ENCODE measurements around the gene GPR21.
A peak's percentile ranks its signal among the peaks of the same experiment; 100 is the strongest.

GPR21 gene

DNA sequence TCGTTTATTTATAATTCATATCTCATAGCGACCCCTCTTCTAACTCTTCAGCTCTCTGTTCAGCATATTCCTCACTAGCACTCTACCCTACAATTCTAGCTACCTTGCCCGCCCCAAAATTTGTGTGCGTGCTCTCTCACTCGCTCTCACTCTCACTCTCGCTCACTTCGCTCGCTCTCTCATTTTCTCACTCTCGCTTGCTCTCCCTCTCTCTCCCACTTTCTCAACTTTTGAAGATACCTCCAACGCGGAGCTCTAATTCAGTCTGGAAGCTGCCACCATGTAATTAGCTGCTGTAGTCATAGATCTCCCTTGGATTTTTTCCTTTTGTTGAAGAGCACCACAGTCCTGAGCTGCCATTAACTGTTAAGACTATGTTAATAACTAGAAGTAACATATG, 30.4 kb downstream of the GPR21 start:
- no peak for DNase-seq (ENCODE audit: low spot score)

DNA sequence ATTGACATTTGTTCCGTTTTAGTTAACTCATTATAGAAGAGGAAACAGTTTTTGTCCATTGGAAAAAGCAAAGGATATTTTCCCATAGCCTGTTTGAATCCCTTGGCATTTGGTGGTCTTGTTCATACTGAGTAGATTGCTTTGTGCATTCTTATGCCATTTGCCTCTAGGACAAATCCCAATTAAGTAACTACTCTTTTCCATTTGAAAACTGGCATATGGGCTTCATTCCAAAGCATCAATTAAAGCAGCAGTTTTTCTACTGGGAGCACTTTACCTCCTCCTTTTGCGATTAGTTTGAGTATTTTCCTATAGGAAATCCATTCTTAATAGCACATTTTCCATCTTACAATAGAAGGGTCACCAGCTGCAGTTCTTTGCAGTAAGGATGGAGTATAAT, 31.2 kb downstream of the GPR21 start:
- no peak for DNase-seq (ENCODE audit: low spot score)

DNA sequence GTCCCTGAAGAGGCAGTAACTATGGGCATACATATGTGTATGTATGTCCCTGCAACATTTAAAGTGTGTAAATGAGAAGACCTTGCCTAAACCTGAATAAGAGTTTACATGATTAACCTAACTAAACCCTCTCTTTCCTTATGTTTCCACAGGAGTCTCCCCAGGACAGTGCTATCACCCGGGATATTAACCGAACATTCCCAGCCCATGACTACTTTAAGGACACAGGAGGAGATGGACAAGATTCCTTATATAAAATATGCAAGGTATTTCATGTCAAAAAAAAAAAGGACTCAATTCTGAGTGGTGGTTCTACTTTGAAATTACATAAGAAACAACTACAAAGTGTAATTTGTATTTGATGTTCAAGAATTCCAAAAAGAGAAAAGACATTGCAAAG, 31.7 kb downstream of the GPR21 start:
- DNase-seq (ENCODE audit: low spot score): no peak

DNA sequence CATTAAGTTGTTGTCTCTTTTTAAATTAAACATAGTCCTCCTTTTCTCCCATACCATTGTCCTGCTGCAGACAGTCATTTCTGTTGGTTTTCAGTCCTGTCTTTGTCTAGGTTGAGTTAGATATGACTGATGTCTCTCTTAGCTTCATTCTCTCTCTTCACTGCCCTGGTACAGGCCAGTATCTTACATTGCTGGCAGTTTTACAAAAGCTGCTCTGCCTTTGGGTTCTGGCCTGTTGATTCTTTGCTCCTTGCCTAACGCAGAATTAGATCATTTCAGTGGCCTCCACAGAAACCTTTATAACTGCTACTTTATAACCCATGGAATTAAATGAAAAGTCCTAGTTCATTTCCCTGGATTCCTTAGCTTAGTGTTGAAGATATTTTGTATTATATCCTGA, 33.7 kb downstream of the GPR21 start:
- no peak for DNase-seq (ENCODE audit: low spot score)

DNA sequence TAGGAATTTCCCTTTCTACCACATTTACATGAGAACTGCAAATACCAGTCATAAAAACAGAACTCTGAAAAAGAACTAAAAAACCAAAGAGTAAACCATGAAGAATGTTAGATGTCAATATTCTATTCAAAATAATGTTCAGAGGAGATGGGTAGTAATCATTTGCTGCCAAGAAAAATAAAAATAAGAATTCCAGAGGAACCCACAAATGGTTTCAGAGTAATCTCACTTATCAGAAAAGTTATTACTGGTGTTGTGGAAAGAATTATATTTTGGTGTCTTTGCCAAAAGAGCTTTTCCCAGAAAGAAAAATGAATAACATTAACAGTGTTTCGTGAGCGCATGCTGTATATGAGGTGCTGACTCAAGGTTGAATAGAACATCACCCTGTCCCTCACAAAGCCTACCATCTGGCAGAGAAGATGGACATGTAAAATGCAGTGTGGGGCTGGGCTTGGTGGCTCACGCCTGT, 35.6 kb downstream of the GPR21 start:
- no peak for DNase-seq (ENCODE audit: low spot score)

DNA sequence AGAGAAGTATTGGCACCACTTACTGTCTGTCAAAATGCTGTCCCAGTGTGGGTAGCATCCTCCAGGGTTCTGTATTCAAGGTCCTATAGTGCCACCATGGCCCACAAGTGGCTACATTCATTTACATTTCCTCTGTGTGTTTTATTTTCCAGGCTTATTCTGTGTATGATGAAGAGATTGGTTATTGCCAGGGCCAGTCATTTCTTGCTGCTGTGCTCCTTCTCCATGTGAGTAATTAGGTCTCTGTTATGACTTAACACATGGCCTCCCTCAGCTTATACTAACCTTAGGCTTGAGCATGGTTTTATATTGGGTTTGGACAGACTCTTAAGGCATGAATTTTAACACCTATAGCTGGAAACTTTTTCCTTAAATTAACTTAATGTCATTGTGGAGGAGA, 36.7 kb downstream of the GPR21 start:
- DNase-seq (ENCODE audit: low spot score): no peak

DNA sequence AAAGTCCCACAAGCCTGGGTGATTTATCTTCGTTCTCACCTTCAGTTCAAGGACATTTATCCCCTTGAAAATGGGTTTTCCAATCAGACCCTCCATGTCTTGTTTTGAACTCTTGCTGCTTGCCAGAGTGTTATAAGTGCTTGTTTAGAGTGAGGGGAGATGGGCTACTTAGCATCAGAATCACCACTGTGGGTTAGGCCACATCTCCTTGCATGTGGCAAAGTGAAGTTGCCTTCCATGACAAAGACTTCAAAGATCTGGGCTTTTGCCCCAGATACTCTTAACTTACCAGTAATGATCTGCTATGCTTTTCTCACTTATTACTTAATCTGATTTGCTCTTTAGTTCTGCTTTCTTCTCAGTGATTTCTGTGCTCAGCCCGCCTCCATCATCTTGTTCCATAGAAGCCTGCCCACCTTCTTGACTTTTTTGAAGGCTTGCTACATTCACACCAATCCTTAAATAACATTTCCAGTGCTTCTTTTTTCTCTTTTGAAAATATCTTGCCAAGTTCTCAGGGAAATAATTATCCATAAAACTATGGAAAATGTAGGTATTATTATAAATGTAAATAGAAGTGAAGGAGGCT, 39.0 kb downstream of the GPR21 start:
- no peak for DNase-seq (ENCODE audit: low spot score)

DNA sequence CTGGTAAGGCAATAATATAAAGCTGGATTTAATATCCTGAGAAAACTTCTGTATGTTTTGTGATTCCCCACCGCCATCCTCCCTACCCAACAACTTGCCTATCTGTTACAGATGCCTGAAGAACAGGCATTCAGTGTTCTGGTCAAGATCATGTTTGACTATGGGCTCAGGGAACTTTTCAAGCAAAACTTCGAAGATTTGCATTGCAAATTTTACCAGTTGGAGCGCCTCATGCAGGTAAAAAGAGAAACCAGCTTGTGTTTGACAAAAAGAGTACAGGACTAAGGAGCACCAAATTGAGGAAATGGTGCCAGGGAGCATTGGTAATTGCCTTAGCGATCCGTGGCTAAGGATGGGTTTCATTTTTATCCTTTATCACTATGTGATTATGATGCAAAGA, 40.0 kb downstream of the GPR21 start:
- DNase-seq (ENCODE audit: low spot score): peak; percentile 43

DNA sequence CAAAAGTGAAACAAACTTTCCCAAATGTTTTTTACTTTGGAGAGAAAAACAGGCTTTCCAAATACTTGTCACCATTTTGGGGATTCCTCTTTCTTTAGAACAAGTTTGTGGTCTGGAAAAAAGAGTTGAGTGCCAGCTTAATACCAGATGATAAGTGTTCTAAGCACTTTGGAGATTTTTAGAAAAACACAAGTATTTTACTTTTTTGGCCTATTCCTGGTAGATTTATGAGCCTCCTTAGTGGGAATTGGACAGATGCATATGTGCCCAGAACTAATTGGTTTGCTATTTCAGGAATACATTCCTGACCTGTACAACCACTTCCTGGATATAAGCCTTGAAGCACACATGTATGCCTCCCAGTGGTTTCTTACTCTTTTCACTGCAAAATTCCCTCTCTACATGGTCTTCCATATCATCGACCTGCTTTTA, 40.5 kb downstream of the GPR21 start:
- DNase-seq (ENCODE audit: low spot score): no peak

DNA sequence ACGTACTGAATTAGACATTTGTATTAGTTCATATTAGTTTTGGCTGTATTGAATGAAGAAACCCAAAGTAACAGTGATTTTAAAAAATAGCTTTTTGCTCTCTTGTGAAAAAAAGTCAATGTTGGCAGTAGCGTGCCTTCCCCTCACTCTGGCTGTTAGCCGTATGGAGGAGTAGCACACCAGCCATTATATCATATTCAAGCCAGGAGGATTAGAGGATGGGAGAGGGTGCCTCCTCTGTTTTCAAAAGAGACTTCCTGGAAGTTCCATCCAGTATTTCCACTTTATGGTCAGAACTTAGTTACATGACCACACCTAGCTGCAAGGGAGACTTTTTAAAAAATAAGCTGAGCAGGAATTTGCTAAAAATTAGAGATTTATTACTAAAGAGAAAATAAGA, 41.2 kb downstream of the GPR21 start:
- no peak for DNase-seq (ENCODE audit: low spot score)

DNA sequence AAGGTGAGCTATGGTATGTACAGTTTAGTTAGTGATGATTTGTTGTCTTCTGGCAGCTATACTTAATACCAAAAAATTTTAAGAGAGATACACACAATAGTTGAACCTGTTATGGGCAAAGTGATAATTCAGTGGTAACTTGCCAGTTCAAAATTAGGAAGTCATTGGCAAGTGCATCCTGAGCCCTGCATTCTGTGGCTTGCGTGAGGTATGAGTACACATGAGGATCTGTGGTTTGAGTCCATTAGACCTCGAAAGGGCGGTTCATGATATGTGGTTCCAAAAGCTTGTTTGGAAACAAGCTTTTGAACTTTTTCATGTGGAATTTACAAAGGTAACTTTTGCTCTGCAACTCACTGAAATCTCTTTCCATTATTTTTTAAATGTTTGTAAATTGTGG, 47.0 kb downstream of the GPR21 start:
- DNase-seq (ENCODE audit: low spot score): no peak

DNA sequence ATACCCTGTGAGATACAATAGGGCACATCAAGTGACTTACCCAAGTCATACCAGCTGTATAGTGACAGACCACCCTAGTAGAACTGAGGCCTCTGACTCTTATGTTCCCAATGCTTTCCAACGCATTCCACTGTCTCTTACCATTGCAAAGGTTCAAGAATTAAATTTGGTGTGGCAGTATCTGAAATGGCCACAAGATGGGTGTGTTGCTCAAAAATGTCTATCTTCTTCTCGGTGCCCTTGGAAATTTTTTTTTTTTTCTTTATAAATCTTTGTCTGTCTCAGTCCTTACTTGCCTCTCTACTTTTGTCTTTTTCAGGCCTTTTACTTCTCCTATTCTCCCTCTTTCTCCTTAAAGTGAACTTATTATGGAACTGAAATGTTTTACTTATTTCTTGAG, 48.4 kb downstream of the GPR21 start:
- peak; percentile 80 for DNase-seq (ENCODE audit: low spot score)

DNA sequence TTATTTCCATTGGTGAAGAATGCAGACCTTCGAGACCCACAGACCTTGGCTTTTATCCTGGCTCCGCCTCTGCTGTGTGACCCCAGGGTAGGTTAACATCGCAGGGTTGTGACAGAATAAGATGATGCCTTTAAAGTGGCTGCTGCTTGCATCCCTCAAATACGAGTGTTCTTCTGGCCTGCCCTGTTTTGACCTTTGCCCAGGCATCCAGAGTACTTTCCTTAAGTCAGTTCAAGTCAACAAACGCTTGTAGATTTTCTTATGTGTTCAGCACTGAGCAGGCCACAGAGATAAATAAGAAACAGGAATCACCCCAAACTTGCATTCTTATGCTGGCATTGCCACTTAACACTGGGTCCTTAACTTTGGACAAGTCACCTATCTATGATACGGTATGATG, 50.2 kb downstream of the GPR21 start:
- DNase-seq (ENCODE audit: low spot score): no peak

DNA sequence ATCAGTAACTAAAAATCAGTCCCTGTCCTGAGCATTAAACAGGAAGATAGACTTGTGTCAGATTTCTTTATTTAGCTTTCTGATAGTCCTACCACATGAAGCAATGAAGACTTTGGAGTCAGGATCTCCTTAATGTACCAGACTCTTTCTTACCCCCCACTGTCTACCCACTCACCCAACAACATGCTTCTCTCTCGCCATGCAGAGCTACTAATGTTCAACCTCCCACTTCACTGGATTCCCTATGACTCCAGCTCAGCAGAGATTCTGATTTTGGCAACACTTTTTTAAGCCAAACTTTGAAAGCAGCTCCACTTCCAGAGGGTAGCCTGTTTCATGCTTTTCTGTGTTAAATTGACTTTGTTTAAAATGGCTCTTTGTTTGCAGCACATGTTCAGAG, 50.8 kb downstream of the GPR21 start:
- no peak for DNase-seq (ENCODE audit: low spot score)

All from NAMALWA (cell line).